NCI-H345 (cell line): ENCODE data around the gene AGO4.
"Not testable (repeated sequence)": the region's sequence is repeated elsewhere in the genome, so short reads cannot be mapped to it uniquely, and the experiment has no call there.

ENCODE experiments used
- DNase-seq: peaks from one replicate; lab custom pipeline; 2025; lab: John Stamatoyannopoulos, UW

The AGO4 gene

DNA sequence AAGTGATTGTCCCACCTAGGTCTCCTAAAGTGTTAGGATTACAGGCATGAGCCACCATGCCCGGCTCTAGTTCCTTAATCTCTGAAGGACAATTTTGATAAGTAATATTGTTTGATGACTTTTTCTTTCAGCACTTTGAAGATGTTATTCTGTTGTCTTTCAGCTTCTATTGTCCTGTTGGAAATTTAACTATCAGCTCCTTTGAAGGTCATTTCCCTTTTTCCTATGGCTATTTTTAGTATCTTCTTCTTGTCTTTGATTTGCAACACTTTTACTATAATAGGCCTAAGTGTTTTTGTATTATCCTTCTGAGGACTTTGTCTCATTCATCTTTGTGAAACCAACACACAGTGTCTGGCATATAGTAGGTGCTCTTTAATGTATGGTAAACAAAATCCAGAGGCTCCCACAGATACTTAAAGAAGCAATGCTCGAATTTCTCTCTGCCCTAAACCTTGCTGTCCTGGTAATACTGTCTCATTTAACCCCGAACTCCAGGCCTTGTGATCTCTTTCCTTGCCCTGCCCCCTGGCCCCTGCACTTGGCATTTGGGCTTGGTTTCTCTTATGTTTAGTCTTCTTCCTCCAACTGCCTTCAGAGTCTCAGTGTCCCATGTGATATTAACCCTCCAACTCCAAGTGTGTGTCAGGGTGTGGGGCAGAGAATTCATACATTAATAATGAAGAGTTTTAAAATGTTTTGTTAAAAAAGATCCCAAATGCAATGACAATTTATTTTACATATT lies 56.2 kb downstream of the AGO4 start:
- no peak for DNase-seq

DNA sequence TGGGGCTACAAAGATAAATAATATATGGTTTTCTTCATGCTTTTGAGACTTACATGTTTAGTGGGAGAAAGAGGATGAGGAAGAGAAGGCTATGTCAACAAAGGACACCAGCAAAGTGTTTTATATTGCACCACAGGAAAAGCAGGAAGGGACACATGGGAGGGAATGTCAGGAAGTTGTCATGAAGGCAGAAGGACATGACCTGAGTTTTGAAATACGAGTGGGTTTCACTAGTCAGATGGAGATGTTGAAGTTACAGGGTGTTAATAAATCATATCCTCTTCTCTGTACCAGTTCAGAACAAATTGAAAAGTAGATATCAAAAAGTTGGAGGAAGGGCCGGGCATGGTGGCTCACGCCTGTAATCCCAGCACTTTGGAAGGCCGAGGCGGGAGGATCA lies 57.0 kb downstream of the AGO4 start:
- no peak for DNase-seq

DNA sequence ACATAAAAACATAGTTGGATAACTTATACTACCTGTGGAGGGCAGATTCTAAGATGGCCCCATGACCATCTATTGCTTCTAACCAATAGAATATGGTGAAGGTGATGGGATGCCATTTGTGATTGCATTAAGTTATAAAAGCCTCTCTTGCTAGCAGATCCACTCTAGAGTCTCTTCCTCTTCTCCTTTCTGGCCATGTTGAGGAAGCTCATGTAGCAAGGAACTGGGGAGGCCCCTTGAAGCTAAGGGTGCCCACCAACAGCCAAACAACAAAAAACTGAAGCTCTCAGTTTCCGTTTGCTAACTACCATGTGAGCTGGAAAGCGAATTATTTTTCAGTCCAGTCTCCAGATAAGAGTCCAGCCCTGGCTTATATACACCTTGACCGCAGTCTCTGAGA lies 59.2 kb downstream of the AGO4 start:
- no peak for DNase-seq

DNA sequence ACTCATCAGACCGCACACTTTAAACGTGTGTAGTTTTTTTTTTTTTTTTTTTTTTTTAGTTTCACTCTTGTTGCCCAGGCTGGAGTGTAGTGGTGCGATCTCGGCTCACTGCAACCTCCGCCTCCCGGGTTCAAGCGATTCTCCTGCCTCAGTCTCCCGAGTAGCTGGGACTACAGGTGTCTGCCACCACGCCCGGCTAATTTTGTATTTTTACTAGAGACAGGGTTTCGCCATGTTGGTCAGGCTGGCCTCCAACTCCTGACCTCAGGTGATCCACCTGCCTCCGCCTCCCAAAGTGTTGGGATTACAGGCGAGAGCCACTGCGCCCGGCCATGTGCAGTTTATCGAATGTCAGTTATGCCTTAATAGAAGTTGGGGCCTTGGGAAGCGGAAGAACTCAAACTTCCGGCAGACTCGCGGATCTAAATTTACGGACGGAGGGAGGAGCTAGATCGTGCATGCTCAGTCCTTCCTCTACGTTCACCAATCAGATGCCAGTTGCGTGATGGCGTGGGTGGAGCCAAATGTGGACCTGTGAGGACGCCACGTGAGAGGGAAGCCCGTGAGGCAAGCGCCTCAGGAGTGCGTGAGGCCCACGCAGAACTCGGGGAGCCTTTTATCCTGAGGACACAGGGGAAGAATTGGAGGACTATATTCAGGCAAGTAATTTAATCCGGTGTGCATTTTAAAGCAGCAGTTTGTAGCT lies 61.6 kb downstream of the AGO4 start:
- not testable (repeated sequence) for DNase-seq

DNA sequence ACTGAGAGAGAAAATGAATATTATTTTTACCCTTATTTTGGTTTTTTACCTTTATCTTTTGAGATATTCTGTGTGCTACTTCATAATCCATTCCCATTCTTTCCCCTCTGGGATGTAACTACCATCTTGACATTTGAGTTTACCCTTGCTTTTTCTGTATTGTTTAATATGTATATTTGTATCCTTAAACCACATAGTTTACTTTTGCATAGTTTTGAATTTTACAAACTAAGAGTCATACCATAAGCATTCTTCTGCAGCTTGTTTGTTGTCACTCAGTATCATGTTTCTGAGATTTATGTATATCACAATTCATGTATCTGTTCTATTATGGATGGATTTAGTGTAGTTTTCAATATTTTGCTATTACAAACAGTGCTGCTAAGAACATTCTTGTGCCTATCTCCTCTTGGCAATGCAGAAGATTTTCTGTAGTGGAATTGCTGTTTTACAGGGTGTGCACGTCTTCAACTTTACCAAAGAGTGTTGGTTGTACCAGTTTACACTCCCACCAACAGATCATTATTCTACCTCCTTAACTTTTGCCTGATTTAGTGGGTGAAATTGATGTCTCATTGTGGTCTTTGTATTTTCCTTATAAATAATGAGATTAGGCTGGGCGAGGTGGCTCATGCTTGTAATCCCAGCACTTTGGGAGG lies 63.0 kb downstream of the AGO4 start:
- no peak for DNase-seq

DNA sequence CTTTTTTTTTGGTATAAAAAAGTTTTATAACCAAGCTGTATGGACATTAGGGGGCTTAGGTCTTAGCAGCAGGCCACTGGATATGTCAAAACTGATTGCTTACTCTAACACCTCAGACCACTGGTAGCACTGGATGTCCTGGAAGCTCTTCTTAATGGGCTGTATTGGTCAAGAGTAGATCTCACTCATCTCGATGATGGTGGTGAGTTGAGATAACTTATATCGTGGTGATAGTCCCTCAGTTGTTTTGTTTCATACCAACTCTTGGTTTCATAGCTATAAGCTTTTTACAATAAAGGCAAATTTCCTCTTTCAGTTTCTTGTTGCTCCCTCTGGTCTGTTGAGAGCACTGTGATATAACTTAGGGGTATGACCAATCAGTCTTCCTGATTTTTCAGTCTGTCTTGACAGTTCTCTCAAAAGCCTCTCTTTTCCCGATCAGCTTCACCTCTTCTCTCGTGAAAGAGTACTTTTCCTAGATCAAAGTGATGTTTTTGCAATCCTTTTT lies 65.5 kb downstream of the AGO4 start:
- DNase-seq: no peak

DNA sequence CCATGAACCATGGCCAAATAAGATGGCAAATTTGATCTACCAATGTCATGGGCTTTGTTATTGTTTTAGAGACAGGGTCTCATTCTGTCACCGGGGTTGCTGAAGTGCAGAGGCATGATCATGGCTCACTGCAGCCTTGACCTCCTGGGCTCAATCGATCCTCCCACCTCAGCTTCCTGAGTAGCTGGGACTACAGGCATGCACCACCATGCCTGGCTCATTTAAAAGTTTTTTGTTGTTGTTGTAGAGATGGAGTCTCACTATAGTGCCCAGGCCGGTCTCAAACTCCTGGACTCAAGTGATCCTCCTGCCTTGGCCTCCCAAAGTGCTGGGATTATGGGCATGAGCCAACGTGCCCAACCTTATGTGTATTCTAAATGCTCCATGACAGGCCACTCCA lies 66.3 kb downstream of the AGO4 start:
- DNase-seq: not testable (repeated sequence)

DNA sequence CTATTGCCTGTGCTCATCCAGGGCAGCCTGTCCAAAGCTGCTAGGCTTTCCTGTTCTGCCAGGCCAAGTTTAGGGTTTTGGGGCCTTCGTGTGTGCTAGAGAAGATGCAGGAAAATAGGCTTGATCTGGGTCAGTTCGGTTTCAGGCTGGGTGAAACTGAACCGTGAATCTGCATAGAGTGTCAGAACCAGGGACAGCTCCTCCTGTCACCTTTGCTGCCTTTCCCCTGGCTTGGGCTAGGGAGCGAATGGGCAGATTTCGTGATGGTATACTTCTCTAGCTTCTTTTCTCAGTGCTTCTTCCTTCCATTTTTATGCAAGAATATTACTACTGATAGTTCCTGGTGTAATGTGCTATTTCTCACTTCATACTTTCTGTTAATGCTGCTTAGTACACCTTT lies 69.2 kb downstream of the AGO4 start:
- DNase-seq: no peak

DNA sequence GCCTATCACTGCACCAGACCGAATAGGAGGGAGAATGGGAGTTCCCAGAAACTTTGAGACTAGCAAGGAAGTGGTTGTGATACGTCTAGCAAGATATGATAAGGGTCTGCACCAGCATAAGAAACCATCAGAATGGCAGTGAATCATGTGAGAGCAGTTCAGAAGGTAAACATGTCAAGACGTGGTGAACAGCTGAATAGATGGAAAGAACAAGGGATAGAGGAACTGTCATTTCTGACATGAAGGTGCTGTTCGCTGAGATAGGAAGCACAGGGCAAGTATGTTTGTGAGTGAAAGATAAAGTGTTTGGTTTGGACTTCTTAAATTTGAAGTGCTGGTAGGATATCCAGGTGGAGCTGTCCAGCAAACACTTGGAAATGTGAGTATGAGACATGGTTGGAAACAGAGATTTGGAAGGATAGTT lies 74.0 kb downstream of the AGO4 start:
- DNase-seq: no peak

DNA sequence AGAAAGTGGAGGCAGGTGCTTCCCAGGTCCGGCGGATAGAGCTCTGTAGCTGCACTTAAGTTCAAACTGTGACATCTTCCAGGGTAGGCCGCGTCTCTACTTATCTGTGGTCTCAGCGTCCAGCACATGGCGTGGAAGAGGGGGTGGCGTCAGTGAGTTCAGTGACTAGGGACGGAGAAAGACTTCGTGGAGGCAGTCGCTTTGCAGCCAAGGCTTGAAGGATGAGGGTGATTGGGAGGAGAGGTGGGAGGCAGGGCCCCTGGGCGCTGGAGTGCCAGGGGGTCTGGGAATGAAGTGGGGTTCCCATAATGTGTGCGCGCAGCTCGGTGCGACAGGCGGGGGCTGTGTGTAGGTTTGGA lies 74.7 kb downstream of the AGO4 start:
- no peak for DNase-seq

DNA sequence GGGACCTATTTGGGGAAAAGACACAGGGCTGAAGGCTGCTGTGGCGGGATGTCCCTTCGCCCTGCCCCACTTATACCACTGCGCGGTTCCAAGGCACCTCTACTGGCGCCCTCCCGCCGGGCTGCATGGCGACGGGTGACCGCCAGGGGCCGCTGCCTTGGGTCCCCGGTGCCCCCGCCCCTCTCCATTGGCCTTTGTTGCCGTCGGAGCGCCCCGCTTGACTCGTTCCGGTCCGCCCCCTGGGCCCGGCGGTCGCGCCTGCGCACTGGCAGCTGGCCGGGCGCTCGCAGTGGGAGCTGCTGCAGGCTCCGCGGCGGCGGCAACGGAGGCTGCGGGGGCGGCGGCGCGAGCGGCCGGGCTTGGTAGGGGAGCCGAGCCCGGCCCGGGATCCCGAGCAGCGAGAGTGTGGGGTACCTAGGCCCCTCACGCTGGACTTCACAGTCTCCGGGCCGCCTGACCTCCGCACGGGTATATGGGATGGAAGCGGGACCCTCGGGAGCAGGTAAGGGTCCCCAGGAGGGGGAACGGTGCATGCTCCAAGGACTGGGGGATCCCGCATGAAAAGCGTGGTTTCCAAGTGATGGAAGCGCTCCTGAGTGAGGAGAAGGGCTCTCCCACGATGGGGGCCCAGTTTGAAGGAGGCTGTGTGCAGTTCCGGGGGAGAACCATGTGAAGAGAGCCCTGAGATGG lies 75.3 kb downstream of the AGO4 start, which contains the start of gene AGO1:
AGO1 (plus strand) TSS at position 265 of the 690 bp plus-strand sequence; CDS start at position 478, 213 bp downstream.
- peak; percentile 92 for DNase-seq

DNA sequence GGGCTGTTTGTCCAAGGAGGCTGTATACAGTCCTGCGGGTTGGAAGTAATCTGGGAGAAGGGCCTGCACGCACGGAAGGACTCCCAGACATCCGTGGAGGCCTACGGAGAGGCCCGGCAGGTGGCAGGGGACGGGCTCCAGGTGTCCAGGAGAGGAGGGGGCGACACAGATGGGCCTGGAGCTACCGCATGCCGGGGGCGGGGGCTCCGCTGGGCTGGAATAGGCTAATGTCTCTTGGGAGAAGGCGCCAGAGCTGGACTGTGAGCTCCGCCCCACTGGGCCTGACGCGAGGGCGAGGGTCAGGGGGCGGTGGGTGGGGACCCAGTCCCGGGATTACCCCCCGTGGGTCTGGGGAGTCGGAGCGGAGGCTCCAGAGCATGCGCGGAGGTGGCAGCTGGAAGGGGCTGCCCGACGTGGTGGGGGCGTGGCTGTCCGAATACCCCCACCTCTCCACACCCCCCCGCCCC lies 75.9 kb downstream of the AGO4 start:
- DNase-seq: peak; percentile 81

DNA sequence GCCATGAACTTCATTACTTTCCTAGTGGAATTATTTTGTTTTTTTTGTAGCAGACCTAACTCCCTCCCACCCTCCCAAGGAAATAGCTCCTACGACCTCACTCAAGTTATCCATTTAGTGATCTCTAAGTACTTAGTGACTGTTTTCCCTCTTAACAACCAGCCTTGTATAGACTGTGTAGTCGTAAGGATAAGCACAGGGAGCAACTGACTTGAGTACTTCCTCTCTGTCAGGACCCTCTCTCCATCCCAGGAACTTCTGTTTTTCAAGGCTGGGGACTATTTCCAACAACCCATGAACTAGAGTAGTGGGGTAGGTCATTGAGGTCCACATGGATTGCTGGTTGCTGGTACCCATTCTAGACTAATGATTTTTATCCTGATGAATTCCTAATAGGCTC lies 77.1 kb downstream of the AGO4 start:
- DNase-seq: no peak

DNA sequence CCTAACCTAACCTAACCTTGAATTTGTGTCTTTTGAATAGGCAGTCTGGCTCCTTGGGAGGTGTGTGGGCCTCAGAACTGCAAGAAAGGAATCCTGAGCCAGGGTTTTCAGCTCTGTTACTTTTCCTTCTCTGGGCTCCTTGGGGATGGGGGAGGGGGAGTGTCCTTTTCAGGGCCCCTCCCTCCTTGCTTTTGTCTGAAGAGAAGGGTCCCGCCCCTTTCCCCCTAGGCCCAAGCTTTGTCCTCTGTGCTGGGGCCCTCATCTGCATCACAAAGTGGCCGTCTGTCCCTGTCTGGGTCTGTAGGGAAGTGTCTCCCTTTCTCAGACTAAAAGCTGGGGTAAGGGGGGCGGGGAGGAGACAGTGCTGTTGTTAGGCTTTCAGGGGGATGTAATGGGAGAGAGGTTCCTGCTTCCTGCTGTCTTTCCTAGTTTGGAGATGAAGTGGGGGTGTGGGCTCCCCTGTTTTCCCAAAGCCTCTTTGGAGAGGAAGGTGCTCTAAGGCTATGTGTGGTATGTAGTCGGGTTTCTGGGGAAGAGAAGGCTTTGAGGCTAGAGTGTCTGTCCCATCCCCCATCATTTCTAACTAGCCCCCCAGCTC lies 78.2 kb downstream of the AGO4 start:
- DNase-seq: peak; percentile 3

DNA sequence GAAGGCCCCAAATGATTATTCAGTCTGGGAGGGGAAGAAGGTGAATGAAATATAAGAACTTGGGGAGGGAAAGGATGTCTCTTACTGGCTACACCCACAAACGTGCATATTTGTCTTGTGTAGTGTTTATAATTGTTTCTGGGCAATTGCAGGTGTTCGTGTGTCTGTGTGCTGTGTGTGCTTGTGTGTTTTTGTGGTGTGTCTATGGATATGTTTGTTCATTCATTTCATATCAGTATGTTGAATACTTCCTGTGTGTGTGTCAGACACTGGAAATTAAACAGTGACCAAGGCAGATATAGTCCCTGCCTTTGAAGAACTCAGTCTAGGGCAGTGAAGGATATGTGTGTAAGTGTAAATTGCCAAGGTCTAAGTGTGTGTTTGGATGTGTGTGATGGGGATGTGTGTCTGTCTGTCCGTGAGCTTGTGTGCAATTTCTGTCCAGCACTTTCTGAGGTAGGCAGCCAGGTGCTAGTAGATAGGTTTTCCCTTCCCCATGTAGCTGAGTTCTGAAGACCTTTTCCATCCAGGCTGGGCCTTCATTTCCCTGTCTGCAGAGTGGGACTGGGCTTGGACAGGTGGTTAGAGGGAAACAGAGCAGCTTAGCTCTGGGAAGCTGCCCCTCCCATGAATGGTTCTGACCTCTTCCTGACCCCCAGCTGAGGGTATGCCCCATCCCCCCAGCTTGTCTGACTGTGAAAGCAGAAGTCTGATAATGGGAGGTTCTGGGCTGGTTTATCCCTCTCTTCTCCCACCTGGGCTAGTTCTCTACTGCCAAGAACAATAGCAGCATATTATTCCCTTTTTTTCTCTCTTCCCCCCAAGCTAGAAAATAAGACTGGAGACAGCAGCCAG lies 79.0 kb downstream of the AGO4 start:
- DNase-seq: no peak

DNA sequence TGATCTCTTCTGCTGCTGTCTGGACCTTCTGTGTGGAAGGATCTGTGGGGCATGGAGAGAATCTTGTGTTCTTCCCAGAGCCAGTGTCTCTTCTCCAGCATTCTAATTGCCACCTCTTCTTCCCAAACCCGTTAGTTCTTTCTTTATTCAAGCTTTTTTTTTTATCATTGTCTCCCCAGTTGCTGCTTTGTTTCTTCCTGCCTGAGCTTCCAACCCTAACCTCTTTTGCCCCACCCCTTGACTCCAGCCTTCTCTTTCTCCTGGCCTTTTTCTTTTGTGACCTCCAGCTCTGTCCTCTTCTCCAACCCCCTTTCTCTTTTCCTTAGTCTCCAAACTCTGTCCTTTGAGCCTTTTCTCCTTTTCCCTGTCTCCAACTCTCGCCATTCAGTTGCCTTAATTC lies 79.7 kb downstream of the AGO4 start:
- DNase-seq: no peak

DNA sequence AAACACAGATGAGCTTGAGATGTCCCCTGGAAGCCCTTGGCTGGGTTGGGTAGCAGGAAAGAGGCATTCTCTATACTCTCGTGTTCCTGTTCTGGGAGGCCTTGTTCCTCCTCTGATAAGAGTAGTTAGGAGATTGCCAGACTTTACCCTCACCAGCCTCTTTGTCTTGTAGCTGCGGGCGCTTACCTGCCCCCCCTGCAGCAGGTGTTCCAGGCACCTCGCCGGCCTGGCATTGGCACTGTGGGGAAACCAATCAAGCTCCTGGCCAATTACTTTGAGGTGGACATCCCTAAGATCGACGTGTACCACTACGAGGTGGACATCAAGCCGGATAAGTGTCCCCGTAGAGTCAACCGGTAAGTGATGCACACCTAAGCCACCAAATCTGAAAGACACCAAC lies 80.4 kb downstream of the AGO4 start:
- DNase-seq: no peak

DNA sequence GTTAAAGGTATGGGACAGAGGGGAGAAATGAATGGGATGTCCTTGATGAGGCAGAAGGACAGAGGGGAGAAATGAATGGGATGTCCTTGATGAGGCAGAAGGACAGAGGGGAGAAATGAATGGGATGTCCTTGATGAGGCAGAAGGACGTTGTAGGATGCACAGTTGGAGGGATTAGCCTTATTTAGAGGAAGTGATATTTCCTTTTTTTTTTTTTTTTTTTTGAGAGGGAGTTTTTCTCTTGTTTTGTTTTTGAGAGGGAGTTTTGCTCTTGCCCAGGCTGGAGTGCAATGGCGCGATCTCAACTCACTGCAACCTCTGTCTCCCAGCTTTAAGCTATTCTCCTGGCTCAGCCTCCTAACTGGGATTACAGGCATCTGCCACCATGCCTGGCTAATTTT lies 81.2 kb downstream of the AGO4 start:
- DNase-seq: not testable (repeated sequence)

DNA sequence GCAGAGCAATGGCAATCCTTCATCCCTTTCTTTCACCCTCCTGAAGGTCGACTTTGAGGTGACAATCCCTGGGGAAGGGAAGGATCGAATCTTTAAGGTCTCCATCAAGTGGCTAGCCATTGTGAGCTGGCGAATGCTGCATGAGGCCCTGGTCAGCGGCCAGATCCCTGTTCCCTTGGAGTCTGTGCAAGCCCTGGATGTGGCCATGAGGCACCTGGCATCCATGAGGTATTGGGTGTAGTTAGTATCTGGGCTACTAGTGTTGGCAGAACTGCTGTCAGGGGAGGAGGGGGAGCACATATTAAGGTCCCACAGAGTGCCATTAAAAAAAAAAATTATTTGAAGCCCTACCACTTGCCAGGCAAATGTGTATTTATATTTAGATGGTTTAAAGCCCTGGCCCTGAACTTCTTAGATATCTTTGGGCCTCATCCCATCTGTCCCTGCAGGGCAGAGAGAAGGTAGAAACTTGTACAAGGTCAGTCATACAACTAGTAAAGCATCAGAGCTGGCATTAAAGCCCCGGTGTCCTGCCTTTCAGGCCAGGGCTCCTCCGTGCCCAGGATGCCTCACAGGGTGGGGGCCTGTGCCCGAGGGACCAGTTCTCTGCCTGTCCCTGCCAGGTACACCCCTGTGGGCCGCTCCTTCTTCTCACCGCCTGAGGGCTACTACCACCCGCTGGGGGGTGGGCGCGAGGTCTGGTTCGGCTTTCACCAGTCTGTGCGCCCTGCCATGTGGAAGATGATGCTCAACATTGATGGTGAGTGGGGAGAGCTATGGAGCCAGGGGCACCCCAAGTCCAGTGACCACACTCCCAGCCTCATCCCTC lies 85.4 kb downstream of the AGO4 start:
- no peak for DNase-seq

DNA sequence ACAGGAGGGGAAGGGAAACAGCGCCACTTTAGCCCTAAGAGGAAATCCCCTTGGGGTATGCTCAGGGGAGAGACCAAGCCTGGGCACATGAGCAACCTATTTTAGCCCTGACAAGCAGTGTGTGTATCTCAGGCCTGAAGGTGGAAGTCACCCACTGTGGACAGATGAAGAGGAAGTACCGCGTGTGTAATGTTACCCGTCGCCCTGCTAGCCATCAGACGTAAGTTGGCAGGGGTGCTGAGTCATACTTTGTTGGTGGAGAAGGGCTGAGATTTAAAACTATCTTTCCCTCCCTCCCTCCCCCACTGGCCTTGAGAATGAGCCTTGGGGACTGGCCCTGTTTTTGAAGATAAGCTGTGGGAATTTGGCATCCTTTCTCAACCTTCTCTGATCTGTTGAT lies 86.4 kb downstream of the AGO4 start:
- no peak for DNase-seq
